ENCODE data around the gene SZT2.

DNA sequence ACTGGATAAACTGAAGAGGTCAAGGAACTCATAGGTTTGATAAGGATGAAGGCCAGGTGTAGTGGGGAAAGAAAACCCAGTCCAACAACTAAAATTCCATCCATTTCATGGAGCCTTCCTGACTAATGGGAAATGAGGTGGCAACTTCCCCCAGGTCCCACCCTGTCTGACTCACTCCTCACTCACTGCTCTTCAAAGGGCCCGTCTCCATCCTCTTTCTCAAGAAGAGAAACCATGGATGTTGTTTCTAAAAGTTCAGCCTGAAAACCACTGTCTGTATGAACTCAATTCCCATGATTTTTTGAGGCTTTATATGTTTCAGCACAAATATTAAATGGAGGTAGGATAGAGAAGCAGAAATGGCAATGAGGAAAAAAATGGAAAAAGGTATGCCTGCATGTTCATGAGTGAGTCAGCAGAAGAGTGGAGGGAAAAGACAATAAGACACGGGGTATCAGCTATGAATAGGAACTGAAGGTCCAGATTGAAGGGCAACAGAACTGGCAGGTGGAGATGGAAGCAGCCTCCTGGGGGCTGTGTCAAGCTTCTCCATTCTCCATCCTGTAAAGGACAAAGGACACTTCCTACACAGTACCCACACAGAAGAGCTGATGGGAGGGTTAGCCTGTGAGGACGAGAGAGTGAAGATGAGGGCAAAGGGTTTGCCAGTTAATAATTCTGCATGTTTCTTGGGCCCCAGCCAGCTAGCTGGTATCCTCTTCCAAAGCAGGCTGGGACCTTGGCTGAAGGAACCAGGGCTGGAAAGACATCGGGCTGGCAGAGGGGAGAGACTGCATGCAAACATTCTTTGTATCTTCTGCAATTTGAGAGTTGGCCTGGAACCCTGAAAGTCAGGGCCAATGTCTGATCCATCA lies 16.4 kb upstream of the SZT2 start:
- TF ChIP-seq, protein P1, sequence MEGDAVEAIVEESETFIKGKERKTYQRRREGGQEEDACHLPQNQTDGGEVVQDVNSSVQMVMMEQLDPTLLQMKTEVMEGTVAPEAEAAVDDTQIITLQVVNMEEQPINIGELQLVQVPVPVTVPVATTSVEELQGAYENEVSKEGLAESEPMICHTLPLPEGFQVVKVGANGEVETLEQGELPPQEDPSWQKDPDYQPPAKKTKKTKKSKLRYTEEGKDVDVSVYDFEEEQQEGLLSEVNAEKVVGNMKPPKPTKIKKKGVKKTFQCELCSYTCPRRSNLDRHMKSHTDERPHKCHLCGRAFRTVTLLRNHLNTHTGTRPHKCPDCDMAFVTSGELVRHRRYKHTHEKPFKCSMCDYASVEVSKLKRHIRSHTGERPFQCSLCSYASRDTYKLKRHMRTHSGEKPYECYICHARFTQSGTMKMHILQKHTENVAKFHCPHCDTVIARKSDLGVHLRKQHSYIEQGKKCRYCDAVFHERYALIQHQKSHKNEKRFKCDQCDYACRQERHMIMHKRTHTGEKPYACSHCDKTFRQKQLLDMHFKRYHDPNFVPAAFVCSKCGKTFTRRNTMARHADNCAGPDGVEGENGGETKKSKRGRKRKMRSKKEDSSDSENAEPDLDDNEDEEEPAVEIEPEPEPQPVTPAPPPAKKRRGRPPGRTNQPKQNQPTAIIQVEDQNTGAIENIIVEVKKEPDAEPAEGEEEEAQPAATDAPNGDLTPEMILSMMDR (IDR thresholded peaks at IDR 0.05 in 2 of 3, conservative IDR thresholded peaks at IDR 0.05 in 1 of 3; ENCODE audit: control insufficient read depth in 2 of 3, extremely low read depth in 1 of 3, insufficient read depth in 1 of 3, low read depth in 3 of 3, low read length in 3 of 3) = no peak
- TF ChIP-seq SMAD1 (IDR thresholded peaks at IDR 0.05; ENCODE audit: low read depth, partially characterized antibody) (no peak), NR2C2 (IDR thresholded peaks at IDR 0.05; ENCODE audit: borderline replicate concordance, control insufficient read depth, insufficient read length, low read depth) (no peak), BRCA1 (IDR thresholded peaks at IDR 0.05; ENCODE audit: low read depth, low read length) (no peak), RBBP5 (conservative IDR thresholded peaks at IDR 0.05) (no peak)

Measured in GM12878 (cell line).